GM21576 (cell line): Measurements from ENCODE around the gene CERS6.

Experiments used
- ATAC-seq: cut with Tn5 transposase; IDR thresholded peaks from one replicate; pipeline ENCODE4 v1.9.1; 2021; ENCODE audit warnings: mild to moderate bottlenecking, moderate library complexity; ENCODE audit not compliant: unreplicated experiment

The CERS6 gene

GRCh38 chr2:168722592-168722991 is 266.5 kb downstream of the CERS6 start:
- no peak for ATAC-seq

- no peak for ATAC-seq
Measured at GRCh38 chr2:168723275-168723899, 267.3 kb downstream of the CERS6 start.

GRCh38 chr2:168726375-168726774 is 270.3 kb downstream of the CERS6 start:
- no peak for ATAC-seq

GRCh38 chr2:168727904-168728470 is 271.9 kb downstream of the CERS6 start:
- no peak for ATAC-seq

GRCh38 chr2:168729455-168729854 is 273.4 kb downstream of the CERS6 start:
- ATAC-seq: no peak

GRCh38 chr2:168730344-168730743 is 274.3 kb downstream of the CERS6 start:
- no peak for ATAC-seq

- no peak for ATAC-seq
Measured at GRCh38 chr2:168731002-168731401, 274.9 kb downstream of the CERS6 start.

GRCh38 chr2:168731616-168732015 is 275.5 kb downstream of the CERS6 start:
- ATAC-seq: no peak

GRCh38 chr2:168732100-168732499 is 276.0 kb downstream of the CERS6 start:
- ATAC-seq: no peak

GRCh38 chr2:168732506-168732905 is 276.4 kb downstream of the CERS6 start:
- no peak for ATAC-seq

GRCh38 chr2:168734199-168734760 is 278.2 kb downstream of the CERS6 start:
- no peak for ATAC-seq

- no peak for ATAC-seq
Measured at GRCh38 chr2:168736649-168737445, 280.8 kb downstream of the CERS6 start.

GRCh38 chr2:168738062-168738461 is 282.0 kb downstream of the CERS6 start:
- ATAC-seq: no peak

- ATAC-seq: no peak
Measured at GRCh38 chr2:168740360-168740759, 284.3 kb downstream of the CERS6 start.

GRCh38 chr2:168740788-168741187 is 284.7 kb downstream of the CERS6 start:
- ATAC-seq: no peak

- no peak for ATAC-seq
Measured at GRCh38 chr2:168742258-168742932, 286.3 kb downstream of the CERS6 start.

GRCh38 chr2:168744844-168745243 is 288.8 kb downstream of the CERS6 start:
- ATAC-seq: no peak

GRCh38 chr2:168748461-168748860 is 292.4 kb downstream of the CERS6 start:
- ATAC-seq: no peak

- no peak for ATAC-seq
Measured at GRCh38 chr2:168749297-168749696, 293.2 kb downstream of the CERS6 start.

GRCh38 chr2:168751104-168751740 is 295.1 kb downstream of the CERS6 start:
- peak; percentile 68 for ATAC-seq

- no peak for ATAC-seq
Measured at GRCh38 chr2:168752361-168752760, 296.3 kb downstream of the CERS6 start.
